ENCODE data around the gene GCNT2. TPM values are rescaled to one million over a fixed set of nuclear protein-coding genes. Genes with fewer than 3 reads are reported as not detected.

The GCNT2 gene
- polyA plus RNA-seq, 1 donor: 40.0 TPM

Other genes with a start within 250 kb of the GCNT2 start
- gene TFAP2A, start 106.3 kb upstream of the GCNT2 start, polyA plus RNA-seq: 0.90 TPM
- gene C6orf52, start 173.3 kb downstream of the GCNT2 start, polyA plus RNA-seq: 12.7 TPM
- 15.2 TPM for gene PAK1IP1, start 173.6 kb downstream of the GCNT2 start, polyA plus RNA-seq
- gene TMEM14C, start 201.7 kb downstream of the GCNT2 start, polyA plus RNA-seq: 144 TPM
- 78.4 TPM for gene TMEM14B, start 226.5 kb downstream of the GCNT2 start, polyA plus RNA-seq

All from large intestine (tissue), 1 donor.